A673 (cell line): ENCODE data around the gene CAPN11. TPM values are rescaled to one million over a fixed set of nuclear protein-coding genes. Genes with fewer than 3 reads are reported as not detected.
A peak's percentile ranks its signal among the peaks of the same experiment; 100 is the strongest.

Experiments used
- BruUV-seq: library from RNA; stranded (reverse); fragments of 400-500 nt; replicated peaks from 2 replicates; lab custom pipeline; 2021; lab: Mats Ljungman, UMichigan
- CTCF ChIA-PET: fragments of 300-600 bp; sonication (Branson Sonifier 250); formaldehyde crosslinking; loops from one replicate; lab custom pipeline; 2022; ENCODE audit warnings: antibody characterized with exemption; lab: Charles Lee
- POLR2A ChIA-PET: fragments of 300-600 bp; sonication (Branson Sonifier 250); formaldehyde crosslinking; loops from one replicate; lab custom pipeline; 2022; ENCODE audit warnings: antibody characterized with exemption; ENCODE audit not compliant: low non-redundant PET; lab: Charles Lee
- DNase-seq: peaks from one replicate; pipeline ENCODE4 v3.0.0-alpha.2; 2015; ENCODE audit warnings: low spot score
- H3K27ac ChIP-seq: fragments of 200-600 bp; sonication (generic); 2 replicates; pipeline ENCODE4 v1.5.1; 2016; ENCODE audit warnings: mixed run types, low read depth, mild to moderate bottlenecking, mixed read lengths, antibody characterized with exemption, low read length; ENCODE audit not compliant: poor library complexity, severe bottlenecking
- H3K27me3 ChIP-seq: fragments of 200-600 bp; sonication (generic); replicated peaks from 2 replicates; pipeline ENCODE4 v1.6.1; 2017; ENCODE audit warnings: mixed run types, low read depth, mild to moderate bottlenecking, mixed read lengths, antibody characterized with exemption, low read length; ENCODE audit not compliant: insufficient read depth, poor library complexity
- H3K36me3 ChIP-seq: fragments of 200-600 bp; sonication (generic); 2 replicates; pipeline ENCODE4 v1.6.1; 2016; ENCODE audit warnings: mixed run types, mild to moderate bottlenecking, mixed read lengths, antibody characterized with exemption, low read length; ENCODE audit not compliant: insufficient read depth, poor library complexity, severe bottlenecking
- H3K4me1 ChIP-seq: fragments of 200-600 bp; sonication (generic); 2 replicates; pipeline ENCODE4 v1.6.1; 2017; ENCODE audit warnings: mixed run types, mild to moderate bottlenecking, mixed read lengths, antibody characterized with exemption, low read length; ENCODE audit not compliant: insufficient read depth, poor library complexity, severe bottlenecking
- H3K4me3 ChIP-seq: fragments of 200-600 bp; sonication (generic); 2 replicates; pipeline ENCODE4 v1.5.1; 2016; ENCODE audit warnings: low read depth, mixed run types, mild to moderate bottlenecking, mixed read lengths, low read length; ENCODE audit not compliant: poor library complexity, severe bottlenecking
- H3K9me3 ChIP-seq: fragments of 200-600 bp; sonication (generic); 2 replicates; pipeline ENCODE4 v1.6.1; 2016; ENCODE audit warnings: mixed run types, low read depth, mild to moderate bottlenecking, mixed read lengths, antibody characterized with exemption, low read length; ENCODE audit not compliant: poor library complexity, severe bottlenecking
- EZH2 ChIP-seq: fragments of 200-600 bp; sonication (generic); IDR thresholded peaks from 2 replicates; pipeline ENCODE4 v1.6.1; 2017; ENCODE audit warnings: borderline replicate concordance, low read depth, mild to moderate bottlenecking, mixed read lengths, antibody characterized with exemption, low read length; ENCODE audit not compliant: poor library complexity, severe bottlenecking
- intact Hi-C: fragments of 100-400 bp; cut with micrococcal nuclease; formaldehyde crosslinking; loops from one replicate; pipeline ENCODE4 v1.10.0; 2022; ENCODE audit not compliant: unreplicated experiment
- total RNA-seq: library from RNA; stranded (reverse); gene quantifications from 2 replicates; pipeline ENCODE4 v1.2.3, GENCODE V29; 2021
- TF ChIP-seq, protein P1 (sequence below): fragments of 300-800, 200-600 bp; sonication (generic); conservative IDR thresholded peaks from 2 replicates; pipeline ENCODE4 v1.5.1; 2017; ENCODE audit warnings: low read depth, mild to moderate bottlenecking, antibody characterized with exemption, low read length, moderate library complexity, mixed read lengths

Gene CAPN11
- total RNA-seq, 1 experiment from 2014 or later, result not detected

DNA sequence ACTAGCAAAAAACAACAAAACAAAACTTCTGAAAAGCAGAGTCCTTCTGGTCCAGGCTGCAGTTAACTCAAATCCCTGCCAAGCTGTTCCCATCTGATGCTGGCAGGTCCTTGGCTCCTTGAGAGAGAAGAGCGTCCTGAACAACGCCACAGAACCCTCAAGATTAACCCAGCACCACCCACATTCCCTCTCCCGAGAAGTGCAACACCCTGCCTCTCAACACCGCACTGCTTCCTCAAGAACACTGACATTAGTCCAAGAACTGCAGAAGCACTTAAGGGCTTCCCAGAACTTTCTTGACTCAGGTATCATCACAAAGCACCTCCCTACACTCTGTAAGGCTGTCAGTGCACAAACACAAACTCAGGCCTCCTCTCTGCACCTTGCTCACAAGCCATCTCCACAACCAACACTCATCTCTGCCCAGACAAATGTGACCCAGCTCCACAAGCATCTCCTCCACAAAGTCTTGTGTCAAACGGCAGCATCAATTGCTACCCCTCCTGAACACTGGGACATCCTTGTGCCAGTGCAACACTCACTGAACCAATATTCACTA, 38.8 kb upstream of the CAPN11 start:
- peak overlapping the region; percentile 4 for H3K27ac ChIP-seq
- peaks cover 38% of the 10 kb centered on the region for H3K4me1 ChIP-seq

DNA sequence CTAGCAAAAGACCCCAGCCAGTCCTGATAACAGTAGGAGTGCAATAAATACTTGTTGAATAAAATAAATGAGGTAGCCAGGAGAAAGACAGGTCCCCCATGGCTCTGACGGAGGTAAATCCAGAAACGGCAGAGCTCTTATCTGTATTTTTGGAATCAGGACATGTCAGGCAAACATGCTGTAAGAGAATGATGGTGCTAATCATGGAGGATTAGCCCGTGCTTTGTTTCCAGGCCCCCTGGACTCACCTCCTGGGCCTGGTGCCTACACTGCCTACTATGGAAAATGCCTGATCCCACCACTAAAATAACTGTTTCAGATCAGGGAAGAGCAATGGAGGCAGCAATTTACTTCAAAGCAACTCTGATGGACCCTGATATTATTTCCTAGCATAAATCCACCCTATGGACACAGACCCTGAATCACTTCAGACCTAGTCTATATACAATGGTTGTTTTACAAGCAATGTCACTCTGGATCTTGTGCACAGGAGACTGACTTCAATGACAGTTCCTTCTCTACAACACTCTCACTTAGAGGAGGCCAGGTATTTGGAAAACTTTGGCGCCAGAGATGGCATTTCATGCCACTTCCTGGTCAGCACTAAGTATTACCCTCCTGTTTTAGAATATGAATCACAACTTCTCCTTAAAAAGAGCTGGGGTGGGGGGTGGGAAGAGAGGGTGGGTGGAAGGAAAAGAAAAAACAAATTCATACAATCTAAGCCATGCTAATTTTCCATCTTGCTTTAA, 37.8 kb upstream of the CAPN11 start:
- Histone ChIP-seq H3K27me3 (no peaks in the 10 kb centered on the region), H3K4me1 (peaks cover 44% of the 10 kb centered on the region), H3K4me3 (no peak overlapping the region), H3K9me3 (no peaks in the 10 kb centered on the region), H3K36me3 (no peaks in the 10 kb centered on the region), H3K27ac (peak overlapping the region; percentile 45)
- intact Hi-C loops, result no loop called here
- BruUV-seq, result no TSS peak
- POLR2A ChIA-PET, result no interaction called here
- CTCF ChIA-PET, result no interaction called here
- DNase-seq, result no peak
- TF ChIP-seq, protein P1, sequence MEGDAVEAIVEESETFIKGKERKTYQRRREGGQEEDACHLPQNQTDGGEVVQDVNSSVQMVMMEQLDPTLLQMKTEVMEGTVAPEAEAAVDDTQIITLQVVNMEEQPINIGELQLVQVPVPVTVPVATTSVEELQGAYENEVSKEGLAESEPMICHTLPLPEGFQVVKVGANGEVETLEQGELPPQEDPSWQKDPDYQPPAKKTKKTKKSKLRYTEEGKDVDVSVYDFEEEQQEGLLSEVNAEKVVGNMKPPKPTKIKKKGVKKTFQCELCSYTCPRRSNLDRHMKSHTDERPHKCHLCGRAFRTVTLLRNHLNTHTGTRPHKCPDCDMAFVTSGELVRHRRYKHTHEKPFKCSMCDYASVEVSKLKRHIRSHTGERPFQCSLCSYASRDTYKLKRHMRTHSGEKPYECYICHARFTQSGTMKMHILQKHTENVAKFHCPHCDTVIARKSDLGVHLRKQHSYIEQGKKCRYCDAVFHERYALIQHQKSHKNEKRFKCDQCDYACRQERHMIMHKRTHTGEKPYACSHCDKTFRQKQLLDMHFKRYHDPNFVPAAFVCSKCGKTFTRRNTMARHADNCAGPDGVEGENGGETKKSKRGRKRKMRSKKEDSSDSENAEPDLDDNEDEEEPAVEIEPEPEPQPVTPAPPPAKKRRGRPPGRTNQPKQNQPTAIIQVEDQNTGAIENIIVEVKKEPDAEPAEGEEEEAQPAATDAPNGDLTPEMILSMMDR, result no peak
- TF ChIP-seq EZH2, result no peak

More for the DNA sequence above, 38.8 kb upstream of the CAPN11 start:
- no peak for DNase-seq
- intact Hi-C loops, result no loop called here
- no peak overlapping the region for H3K4me3 ChIP-seq
- BruUV-seq, result no TSS peak
- no peaks in the 10 kb centered on the region for H3K9me3 ChIP-seq
- peaks cover 10% of the 10 kb centered on the region for H3K36me3 ChIP-seq
- POLR2A ChIA-PET, result no interaction called here
- no peaks in the 10 kb centered on the region for H3K27me3 ChIP-seq
- TF ChIP-seq EZH2, result no peak
- TF ChIP-seq, protein P1, result no peak
- CTCF ChIA-PET, result no interaction called here

GRCh38 chr6:44122801-44123200, 35.8 kb upstream of the CAPN11 start:
- Histone ChIP-seq H3K27me3 (no peaks in the 10 kb centered on the region), H3K4me3 (no peak overlapping the region), H3K4me1 (peaks cover 37% of the 10 kb centered on the region), H3K36me3 (no peaks in the 10 kb centered on the region), H3K9me3 (no peaks in the 10 kb centered on the region), H3K27ac (peak overlapping the region; percentile 40)
- ChIA-PET CTCF (no interaction called here), POLR2A (no interaction called here)
- no peak for DNase-seq
- no TSS peak for BruUV-seq
- no peak for TF ChIP-seq EZH2
- TF ChIP-seq, protein P1, result no peak
- intact Hi-C loops, result no loop called here
